HG02938 (cell line): ENCODE measurements around the gene SDC1.

ENCODE experiments used
- ATAC-seq: cut with Tn5 transposase; IDR thresholded peaks from one replicate; pipeline ENCODE4 v1.9.1; 2021; ENCODE audit warnings: mild to moderate bottlenecking, moderate library complexity; ENCODE audit not compliant: unreplicated experiment

The SDC1 gene

DNA sequence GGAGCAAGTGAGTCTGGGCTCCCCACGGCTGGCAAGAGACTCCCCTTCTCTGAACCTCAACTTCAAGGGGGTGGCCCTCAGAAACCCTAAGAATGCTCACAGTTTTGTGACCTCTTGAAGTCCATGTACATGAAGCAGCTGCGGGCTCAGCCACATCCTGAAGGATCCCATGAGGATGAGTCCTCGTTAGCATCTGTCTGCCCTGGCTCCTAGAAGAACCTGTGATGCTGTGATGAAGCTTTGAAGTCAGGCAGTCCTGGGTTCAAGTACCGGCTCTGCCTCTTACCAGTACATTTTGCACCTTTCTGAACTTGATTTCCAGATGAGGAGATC is 38.1 kb downstream of the SDC1 start:
- no peak for ATAC-seq

DNA sequence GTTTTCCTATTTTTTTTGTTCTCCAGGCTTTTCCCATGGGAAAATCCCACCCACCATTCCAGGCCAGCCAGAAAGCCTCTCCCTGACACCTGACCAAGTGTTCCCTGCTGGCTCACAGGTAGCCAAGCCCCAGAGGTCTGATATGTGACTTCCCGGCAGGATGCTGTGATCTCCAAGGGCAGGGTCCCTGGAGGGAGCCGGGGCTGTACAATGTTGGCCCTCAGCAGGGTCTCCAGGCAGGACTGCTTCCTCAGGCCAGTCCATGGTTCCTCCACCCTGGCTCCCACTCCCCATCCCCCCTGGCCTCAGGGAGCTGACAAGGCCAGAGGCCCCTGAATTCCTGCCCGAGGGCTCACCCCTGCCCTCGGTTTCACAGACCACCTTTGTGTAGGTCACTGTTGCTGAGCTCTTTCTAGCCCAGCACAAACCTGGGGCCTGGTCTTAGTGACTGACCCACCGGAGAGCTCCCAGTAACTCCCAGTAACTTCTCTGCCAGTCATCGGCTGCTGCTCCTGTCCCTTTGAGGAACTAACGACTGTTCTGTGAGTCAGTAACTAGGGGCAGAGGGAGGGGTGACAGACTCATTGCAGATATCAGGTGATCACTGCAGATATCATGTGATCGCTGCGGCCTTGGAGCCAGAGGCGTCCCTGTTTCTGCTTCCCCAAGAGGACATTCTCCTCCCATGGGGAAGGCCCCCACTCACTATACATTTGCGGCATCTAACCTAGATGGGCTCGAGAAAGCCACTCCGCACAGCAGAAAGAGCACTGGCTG is 38.7 kb downstream of the SDC1 start:
- no peak for ATAC-seq

DNA sequence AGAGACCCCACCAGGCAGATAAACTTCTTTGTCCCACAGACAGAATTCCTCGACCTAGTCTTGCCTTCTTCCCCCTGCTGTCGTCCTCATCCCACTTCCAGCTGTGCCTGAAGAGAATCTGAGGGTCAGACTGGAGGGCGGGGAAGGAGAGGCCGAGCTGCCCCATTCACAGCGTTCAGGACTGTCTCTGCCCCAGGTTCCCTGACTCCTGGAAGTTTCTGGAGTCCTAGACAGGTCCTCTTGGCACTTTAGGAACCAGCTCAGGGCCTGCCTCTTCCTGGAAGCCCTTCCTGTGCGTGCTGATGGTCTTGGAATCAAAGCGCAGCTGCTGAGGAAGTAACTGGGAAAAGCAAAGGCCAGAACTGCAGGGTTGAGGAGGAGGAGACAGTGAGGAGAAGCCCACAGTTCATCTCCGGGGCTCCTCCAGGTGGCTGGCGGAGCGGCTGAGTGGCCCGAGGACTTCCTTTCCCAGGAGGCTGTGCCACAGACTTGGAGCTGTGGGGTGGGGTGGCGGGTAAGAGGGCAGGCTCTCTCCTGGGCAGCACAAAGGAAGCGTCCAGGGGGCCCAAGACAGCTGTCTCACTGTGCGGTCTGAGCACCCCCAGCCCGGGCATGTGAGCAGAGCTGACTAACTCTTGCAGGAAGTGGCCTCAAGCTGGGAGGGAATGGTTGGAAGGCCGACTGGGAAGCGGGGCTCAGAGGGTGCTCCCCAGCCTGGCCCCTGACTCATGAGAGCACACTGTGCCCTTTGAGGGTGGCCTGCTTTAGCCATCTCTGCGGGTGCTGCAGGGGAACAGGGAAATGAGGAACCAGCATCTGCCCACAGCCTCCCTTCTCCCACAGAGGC is 39.5 kb downstream of the SDC1 start:
- ATAC-seq: no peak

DNA sequence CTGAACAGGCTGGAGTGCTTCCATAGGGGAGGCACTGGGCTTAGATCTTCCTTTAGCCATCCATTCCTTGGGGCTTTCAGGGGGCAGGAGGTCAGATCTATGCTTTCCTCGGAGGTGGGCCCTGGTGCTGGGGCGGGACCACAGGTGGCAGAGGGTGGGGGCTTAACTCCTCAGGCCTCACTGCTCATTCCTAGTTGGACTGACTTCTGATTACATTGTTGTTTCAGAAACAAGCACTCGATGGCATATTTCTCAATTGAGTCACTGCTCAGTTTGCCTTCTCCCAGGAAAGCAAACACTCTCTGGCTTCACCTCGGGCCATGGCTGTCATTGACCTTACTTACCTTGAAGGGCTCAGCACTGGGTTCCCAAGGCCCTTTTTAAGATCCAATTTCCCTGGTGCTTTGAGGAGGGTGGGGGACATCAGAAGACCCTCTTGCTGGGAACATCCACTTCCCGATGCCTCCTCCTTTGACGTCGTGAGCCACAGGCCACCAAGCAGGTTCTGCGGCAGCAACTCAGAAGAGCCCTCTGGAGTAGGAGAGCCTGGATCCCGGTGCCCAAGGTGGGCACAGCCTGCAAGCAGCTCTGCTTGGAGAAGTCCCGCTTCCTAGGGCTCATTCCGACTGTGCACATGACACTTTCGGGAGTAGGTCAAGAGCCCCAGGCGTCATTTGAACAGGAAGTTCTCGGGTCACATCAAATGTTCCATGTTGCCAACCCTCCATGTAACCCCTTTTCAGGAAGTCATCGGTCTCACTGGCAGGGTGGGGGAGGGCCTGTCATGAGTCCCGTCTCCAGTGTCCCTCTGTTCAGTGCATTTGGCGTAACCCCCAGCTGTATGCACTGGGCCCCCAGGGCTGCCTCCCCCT is 40.6 kb downstream of the SDC1 start:
- ATAC-seq: no peak

DNA sequence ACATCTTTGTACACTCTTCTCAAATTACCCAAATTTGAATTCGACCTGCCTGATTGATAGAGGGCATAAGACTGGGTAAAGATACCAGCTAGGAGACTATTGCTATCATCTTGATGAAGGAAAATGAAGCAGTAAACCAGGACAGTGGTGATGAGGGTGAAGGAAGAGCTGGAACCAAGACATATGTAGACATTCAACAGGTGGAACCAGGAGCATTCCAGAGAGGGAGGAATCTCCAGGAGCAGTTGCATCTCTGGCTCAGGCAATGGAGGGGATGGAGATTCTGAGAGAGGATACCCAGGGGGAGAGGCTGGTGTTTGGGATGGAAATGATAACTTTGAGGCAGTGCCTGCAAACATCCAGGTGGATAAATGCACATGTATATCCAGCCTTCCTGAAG is 41.6 kb downstream of the SDC1 start:
- no peak for ATAC-seq

DNA sequence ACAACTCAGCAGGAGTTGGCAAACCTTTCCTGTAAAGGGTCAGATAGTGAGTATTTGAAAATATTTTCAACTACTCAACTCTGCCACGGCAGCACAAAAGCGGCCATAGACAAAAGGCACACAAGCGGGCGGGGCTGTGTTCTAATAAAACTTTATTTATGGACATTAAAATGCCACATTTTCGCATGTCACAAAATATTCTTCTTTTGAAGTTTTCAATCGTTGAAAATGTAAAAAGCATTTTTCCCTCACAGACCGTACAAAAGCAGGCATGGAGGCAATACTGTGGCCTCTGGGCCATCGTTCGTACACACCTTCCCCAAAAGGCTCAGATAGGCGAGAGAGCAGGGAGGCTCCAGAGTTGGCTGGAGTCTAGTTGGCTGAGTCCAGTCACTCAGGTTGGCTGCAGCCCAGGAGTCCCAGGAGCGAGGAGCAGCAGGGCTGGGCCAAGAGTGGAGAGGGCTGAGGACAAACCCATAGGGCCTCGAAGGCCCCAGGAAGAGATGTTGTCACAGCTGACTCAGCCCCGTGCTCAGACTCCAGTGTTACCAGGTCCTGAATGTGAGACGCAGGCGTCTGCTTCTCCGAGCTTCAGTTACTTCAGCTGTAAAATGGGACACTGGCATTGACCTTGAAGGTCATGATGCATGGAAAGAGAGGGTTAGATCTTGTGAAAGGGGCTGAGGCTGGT is 42.5 kb downstream of the SDC1 start:
- no peak for ATAC-seq

DNA sequence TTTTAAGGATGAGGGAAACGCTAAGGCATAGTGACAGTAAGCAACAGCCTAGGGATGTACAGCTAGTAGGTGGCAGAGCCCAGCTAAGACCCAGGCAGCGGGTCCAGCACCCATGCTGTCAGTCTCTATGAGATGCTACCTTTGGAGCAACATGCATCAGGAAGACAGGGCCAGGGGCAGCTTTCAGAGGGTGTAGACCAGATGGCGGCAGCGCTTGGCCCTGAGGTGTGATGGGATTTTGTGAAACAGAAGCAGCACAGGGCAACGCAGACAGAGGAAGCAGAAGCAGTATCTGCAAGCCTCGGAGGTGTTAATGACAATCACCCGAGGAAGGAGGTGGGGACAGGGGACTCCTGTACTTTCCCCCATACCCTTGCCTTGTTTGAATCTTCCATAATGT is 43.2 kb downstream of the SDC1 start:
- ATAC-seq: no peak

DNA sequence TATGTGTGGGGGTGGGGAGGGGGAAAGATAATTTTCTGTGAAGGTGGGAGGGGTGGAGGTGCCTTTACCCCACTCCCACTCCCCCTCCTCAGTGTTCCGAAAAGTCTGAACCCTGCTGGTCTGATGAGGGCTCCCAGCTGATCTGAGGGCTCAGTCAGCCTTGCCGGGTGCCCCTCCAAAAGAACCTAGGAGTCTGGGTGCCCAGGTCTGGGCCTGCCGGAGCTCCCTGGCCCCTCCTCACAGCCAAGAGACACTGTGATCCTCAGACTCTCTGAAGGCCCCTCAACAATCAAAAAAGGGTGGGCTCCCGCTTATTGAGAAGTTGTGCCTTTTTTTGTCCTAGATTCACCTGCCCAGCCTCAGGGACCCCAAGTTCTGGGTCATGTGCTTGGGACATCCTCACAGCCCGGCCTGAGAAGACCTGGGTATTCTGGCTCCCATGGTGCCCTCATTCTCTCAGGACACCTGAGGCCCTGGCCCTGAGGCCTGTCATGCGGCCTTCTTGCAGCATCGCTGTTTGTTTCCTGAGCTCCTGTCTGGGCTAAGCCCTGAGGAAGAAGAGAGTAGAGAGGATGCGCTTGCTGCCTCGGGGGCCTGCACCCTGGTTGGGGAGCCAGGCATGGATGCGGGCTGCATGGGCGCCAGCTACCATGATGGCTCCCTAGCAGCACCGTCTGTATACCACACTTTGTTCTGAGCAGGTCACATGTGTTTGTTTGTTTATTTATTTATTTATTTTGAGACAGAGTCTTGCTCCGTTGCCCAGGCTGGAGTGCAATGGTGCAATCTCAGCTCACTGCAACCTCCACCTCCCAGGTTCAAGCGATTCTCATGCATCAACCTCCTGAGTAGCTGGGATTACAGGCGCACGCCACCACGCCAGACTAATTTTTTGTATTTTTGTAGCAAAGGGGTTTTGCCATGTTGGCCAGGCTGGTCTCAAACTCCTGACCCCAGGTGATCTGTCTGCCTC is 44.0 kb downstream of the SDC1 start:
- ATAC-seq: no peak

DNA sequence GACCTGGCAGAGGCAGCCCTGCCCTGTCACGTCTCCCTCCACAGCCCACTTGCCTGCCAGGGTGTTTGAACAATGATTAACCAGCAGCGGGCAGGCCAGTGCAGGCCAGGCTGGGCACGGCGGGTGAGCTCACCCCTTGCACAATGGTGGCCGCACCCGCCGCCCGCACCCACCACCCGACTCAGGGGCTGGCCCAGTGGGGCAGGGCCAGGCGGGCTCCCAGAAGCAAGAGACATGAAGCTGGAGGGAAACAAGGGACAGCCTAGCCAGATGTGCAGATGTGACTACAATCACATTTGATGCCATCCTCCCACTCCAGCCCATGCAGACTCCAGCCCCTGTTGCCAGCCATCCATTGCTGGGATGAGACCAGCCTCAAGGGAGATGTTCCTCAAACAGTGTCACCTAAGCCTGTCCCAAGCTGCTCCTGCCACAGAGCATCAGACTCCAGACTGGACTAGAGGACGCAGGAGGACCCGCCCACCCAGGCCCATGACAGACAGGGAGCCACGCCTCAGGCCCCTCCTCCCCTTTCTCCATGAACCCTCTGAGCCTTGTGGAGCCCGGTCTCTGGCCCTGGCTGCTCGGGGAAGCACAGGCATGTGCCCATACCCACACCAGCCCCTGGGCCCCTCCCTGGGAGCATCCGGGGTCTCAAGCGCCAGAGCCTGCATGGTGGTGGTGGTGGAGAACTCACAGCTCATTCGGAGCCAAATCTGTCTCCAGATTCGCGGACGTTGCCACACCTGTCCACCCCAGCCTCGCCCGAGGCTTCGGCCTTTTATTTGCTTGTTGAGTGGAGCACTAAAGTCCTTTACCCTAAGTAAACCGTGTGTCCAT is 45.0 kb downstream of the SDC1 start:
- ATAC-seq: no peak

DNA sequence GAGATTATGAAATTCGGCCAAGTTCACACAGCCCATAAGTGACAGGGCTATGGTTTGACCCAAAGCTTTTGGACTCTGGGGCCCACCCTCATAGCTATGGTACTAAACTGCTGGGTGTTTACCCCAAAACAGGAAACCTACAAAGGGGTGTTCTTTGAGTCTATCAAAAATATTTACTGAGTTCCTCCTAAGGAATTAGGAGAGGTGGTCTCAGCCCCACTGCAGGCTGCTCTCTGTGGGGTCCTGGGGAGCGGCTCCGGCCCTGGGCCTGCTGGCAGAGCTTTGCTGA is 45.5 kb downstream of the SDC1 start:
- ATAC-seq: no peak

DNA sequence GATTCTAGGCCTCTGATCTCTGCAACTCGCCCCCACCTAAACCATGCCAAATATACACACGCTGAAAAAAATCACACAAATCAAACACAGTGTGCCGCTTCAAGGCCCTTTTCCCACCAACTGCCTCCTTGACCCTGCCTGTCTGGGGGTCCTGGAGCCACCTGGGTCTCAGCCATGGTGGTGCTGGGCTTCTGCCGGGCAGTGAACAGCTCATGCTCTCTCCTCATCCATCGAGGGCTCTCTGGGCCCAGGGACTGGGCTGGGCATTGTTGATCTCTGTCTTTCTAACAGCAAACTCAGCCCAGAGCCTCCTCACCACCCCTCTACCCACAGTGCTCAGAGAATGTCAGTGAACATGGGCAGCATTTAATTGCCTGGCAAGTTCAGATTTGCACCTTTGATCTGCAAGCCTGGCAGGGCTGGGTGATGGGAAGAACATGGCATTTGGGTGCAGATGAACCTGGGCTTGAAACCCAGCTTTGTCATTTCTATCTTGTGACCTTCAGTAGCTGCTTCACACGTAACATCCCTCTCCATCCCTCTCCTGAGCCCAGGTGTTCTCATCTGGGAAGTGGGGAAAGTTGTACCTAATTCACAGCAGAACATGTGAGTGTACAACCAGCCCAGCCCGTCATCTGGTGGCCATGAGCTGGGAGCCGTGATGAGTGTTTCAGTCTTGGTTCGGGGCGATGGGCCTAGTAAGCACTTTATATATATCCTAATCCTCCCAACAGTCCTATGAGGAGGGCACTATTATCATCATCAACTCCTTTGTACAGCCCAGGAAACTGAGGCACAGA is 46.1 kb downstream of the SDC1 start:
- ATAC-seq: no peak

DNA sequence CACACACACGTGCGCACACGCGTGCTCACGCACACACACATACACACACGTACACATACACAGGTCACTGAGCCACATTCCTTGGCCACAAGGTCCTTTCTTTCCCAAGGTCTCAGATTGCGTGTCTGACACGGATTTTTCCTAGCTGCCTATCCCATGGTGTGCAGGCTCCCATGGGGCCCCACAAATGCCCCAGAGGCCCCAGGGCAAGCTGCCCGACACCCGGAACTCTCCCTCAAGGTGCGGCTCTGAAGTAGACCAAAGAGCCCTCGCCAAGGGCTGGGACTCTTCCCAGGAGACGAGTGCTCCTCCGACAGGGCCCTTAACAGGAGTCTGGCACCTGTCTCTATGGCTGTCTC is 46.7 kb downstream of the SDC1 start:
- ATAC-seq: no peak

DNA sequence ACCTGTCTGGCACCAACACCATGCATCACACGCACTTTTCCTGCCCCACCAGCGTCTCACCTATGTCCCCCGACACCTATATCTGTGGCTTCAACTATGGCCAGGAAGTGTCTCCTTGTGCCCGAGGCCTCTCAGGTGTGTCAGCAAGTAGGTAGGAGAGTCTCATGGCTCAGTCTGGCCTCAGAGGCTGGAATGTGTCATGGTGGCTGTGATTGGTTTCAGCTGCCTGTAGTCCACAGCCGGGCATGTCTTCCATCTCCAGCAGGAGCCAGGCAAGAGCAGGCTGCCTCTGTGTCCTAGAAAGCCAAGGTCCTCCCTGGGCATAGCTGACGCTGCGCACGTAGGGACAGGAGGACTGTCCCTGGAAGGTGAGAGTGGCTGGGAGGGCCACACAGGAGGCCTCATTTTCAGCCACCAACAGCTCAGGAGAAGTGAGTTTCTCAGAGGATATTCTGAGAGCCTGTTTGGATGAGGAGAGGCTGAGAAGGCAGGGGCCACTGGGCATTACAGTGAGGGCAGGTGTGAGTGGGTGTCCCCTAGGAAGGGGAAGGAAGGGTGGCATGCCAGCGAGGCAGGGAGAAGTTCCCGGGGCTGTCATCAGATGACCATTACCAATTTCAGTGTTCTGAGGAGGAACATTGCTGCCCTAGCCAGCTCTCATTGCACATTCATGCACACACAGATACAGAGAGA is 47.2 kb downstream of the SDC1 start:
- no peak for ATAC-seq

DNA sequence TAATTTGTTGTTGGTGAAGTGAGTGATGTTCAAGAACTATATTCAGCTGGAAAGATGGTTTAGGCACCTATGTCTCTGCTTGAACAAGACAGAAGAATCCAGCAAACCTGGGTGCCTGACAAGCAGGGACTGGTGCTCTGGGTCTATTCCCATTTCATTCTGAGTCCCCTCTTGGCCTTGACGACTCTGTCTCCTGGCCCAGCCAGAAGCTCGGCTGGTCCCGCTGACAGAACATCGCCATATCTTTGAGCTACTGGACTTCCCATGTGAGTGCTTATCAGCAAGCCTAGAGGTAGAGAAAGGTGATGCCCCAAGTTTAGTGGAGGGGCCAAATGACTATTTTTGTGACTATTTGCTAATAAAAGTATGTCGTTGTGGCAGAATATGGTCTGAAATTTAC is 48.2 kb downstream of the SDC1 start:
- no peak for ATAC-seq

DNA sequence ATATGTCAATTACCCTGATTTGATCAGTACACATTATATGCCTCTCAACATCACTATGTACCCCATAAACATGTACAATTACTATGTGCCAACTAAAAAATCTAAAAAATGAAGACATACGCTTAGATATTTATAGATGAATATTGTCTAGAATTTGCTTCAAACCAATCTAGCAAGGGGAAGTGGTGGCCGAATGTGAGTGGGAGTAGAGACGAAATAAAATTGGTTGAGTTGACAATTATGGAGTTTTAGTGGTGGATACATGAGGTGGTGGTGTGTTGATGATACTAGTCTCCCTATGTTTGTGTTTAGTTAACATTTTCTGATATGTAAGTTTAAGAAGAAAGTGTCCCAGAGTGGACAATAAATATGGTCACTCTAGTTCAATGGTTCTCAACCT is 49.0 kb downstream of the SDC1 start:
- no peak for ATAC-seq

DNA sequence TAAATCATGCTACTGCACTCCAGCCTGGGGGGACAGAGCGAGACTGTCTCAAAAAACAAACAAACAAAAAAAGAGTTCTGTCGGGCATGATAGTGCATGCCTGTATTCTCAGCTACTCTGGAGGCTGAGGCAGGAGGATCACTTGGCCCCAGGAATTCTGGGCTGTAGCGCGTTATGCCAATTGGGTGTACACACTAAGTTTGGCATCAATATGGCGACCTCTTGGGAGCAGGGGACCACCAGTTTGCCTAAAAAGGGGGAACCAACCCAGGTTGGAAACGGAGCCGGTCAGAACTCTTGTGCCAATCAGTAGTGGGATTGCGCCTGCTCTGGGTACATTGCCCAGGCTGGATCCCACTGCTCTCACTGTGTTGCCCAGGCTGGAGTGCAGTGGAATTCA is 49.7 kb downstream of the SDC1 start:
- no peak for ATAC-seq

DNA sequence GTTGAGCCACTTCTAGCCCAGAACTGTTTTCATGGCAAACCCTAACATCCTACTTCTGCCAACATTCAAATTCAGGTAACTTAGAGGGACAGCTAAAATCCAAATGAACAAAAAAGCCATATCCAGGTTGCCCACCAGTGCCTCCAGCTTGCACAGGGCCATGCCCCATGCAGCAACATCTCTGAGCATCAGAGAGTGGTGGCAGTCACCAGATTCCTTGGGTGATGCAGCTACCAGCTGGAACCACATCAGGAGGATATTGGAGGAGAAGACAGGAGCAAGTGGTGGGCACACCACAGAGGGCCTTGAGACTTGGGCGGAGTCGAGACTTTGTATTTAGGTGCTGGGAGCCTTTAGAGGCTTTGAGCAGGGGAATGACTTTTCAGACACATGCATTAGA is 50.5 kb downstream of the SDC1 start:
- no peak for ATAC-seq
